ENCODE results near the gene TBC1D4.

The TBC1D4 gene

GRCh38 chr13:75489502-75490263, 7.7 kb upstream of the TBC1D4 start:
- no peak for TF ChIP-seq Cebpa-rat (IDR thresholded peaks at IDR 0.05)
- no peak overlapping the region for H3K9ac ChIP-seq
- no peaks in the 10 kb centered on the region for H3K27me3 ChIP-seq
- H3K4me3 ChIP-seq: no peak overlapping the region
- no peaks in the 10 kb centered on the region for H3K36me3 ChIP-seq
- H3K9me3 ChIP-seq: no peaks in the 10 kb centered on the region
- H3K27ac ChIP-seq: no peak overlapping the region
- peaks cover 29% of the 10 kb centered on the region for H3K4me1 ChIP-seq
- H4K20me1 ChIP-seq: no peaks in the 10 kb centered on the region
- peak overlapping the region; percentile 37; the same call in 1 of the 2 replicates for H3K4me2 ChIP-seq

GRCh38 chr13:75486146-75487062, 4.4 kb upstream of the TBC1D4 start:
- Histone ChIP-seq H3K4me1 (peaks cover 29% of the 10 kb centered on the region), H3K36me3 (no peaks in the 10 kb centered on the region), H3K4me3 (no peak overlapping the region), H3K9me3 (no peaks in the 10 kb centered on the region), H4K20me1 (no peaks in the 10 kb centered on the region), H3K27me3 (no peaks in the 10 kb centered on the region), H3K27ac (no peak overlapping the region), H3K4me2 (peak overlapping the region; percentile 72), H3K9ac (0 out of 2 replicates have a peak overlapping the region, but pooled peaks have one; percentile 20)
- TF ChIP-seq Cebpa-rat (IDR thresholded peaks at IDR 0.05): no peak

- Histone ChIP-seq H3K36me3 (no peaks in the 10 kb centered on the region), H3K27ac (no peak overlapping the region), H3K4me1 (peaks cover 29% of the 10 kb centered on the region), H3K4me3 (no peak overlapping the region), H3K27me3 (no peaks in the 10 kb centered on the region), H3K4me2 (peak overlapping the region; percentile 72), H3K9me3 (no peaks in the 10 kb centered on the region), H3K9ac (0 out of 2 replicates have a peak overlapping the region, but pooled peaks have one; percentile 20), H4K20me1 (no peaks in the 10 kb centered on the region)
- TF ChIP-seq Cebpa-rat (IDR thresholded peaks at IDR 0.05): no peak
Observed at GRCh38 chr13:75485286-75486062, 3.5 kb upstream of the TBC1D4 start.

- H3K27ac ChIP-seq: no peak overlapping the region
- H3K36me3 ChIP-seq: no peaks in the 10 kb centered on the region
- H3K4me1 ChIP-seq: peaks cover 42% of the 10 kb centered on the region
- H3K27me3 ChIP-seq: no peaks in the 10 kb centered on the region
- H3K9ac ChIP-seq: no peak overlapping the region
- peak overlapping the region; percentile 87 for H3K4me2 ChIP-seq
- H3K4me3 ChIP-seq: peak overlapping the region; percentile 93
- no peak for TF ChIP-seq Cebpa-rat (IDR thresholded peaks at IDR 0.05)
- no peaks in the 10 kb centered on the region for H3K9me3 ChIP-seq
- H4K20me1 ChIP-seq: peaks cover 20% of the 10 kb centered on the region
Observed at GRCh38 chr13:75482820-75483079, 781 bp upstream of the TBC1D4 start.

GRCh38 chr13:75481176-75482069, 546 bp downstream of the TBC1D4 start:
- Histone ChIP-seq H3K9me3 (no peaks in the 10 kb centered on the region), H3K27me3 (no peaks in the 10 kb centered on the region), H3K4me1 (peaks cover 33% of the 10 kb centered on the region), H3K9ac (peak overlapping the region; percentile 81), H3K36me3 (peaks cover 4% of the 10 kb centered on the region; the same call in 1 of the 2 replicates), H3K27ac (peak overlapping the region; percentile 78), H3K4me2 (peak overlapping the region; percentile 87), H3K4me3 (peak overlapping the region; percentile 93), H4K20me1 (peaks cover 33% of the 10 kb centered on the region)
- no peak for TF ChIP-seq Cebpa-rat (IDR thresholded peaks at IDR 0.05)

GRCh38 chr13:75480671-75481175, 1.2 kb downstream of the TBC1D4 start:
- peaks cover 26% of the 10 kb centered on the region for H3K4me1 ChIP-seq
- H3K4me2 ChIP-seq: peak overlapping the region; percentile 87
- peak overlapping the region; percentile 72 for H3K27ac ChIP-seq
- peak overlapping the region; percentile 81 for H3K9ac ChIP-seq
- peaks cover 4% of the 10 kb centered on the region; the same call in 1 of the 2 replicates for H3K36me3 ChIP-seq
- peak overlapping the region; percentile 93 for H3K4me3 ChIP-seq
- no peak for TF ChIP-seq Cebpa-rat (IDR thresholded peaks at IDR 0.05)
- H4K20me1 ChIP-seq: peaks cover 33% of the 10 kb centered on the region
- H3K9me3 ChIP-seq: 0 out of 2 replicates have a peak, but pooled peaks cover 3% of the 10 kb centered on the region
- H3K27me3 ChIP-seq: no peaks in the 10 kb centered on the region

- Histone ChIP-seq H4K20me1 (peaks cover 33% of the 10 kb centered on the region), H3K4me1 (peaks cover 24% of the 10 kb centered on the region), H3K27ac (no peak overlapping the region), H3K9ac (no peak overlapping the region; the same call in 1 of the 2 replicates), H3K36me3 (peaks cover 4% of the 10 kb centered on the region; the same call in 1 of the 2 replicates), H3K4me2 (peak overlapping the region; percentile 87), H3K9me3 (peaks cover 9% of the 10 kb centered on the region; the same call in 1 of the 2 replicates), H3K4me3 (peak overlapping the region; percentile 93), H3K27me3 (no peaks in the 10 kb centered on the region)
- no peak for TF ChIP-seq Cebpa-rat (IDR thresholded peaks at IDR 0.05)
Observed at GRCh38 chr13:75479102-75479740, 2.7 kb downstream of the TBC1D4 start.

GRCh38 chr13:75478659-75479058, 3.3 kb downstream of the TBC1D4 start:
- Histone ChIP-seq H4K20me1 (peaks cover 33% of the 10 kb centered on the region), H3K9ac (no peak overlapping the region; the same call in 1 of the 2 replicates), H3K4me1 (peaks cover 24% of the 10 kb centered on the region)

More at GRCh38 chr13:75478659-75479058, 3.3 kb downstream of the TBC1D4 start:
- Histone ChIP-seq H3K4me3 (peak overlapping the region; percentile 93), H3K27ac (no peak overlapping the region), H3K36me3 (peaks cover 4% of the 10 kb centered on the region; the same call in 1 of the 2 replicates), H3K27me3 (no peaks in the 10 kb centered on the region), H3K4me2 (peak overlapping the region; percentile 87), H3K9me3 (peaks cover 10% of the 10 kb centered on the region; the same call in 1 of the 2 replicates)
- no peak for TF ChIP-seq Cebpa-rat (IDR thresholded peaks at IDR 0.05)
